ENCODE results near the gene ARRB1.

Gene ARRB1

DNA sequence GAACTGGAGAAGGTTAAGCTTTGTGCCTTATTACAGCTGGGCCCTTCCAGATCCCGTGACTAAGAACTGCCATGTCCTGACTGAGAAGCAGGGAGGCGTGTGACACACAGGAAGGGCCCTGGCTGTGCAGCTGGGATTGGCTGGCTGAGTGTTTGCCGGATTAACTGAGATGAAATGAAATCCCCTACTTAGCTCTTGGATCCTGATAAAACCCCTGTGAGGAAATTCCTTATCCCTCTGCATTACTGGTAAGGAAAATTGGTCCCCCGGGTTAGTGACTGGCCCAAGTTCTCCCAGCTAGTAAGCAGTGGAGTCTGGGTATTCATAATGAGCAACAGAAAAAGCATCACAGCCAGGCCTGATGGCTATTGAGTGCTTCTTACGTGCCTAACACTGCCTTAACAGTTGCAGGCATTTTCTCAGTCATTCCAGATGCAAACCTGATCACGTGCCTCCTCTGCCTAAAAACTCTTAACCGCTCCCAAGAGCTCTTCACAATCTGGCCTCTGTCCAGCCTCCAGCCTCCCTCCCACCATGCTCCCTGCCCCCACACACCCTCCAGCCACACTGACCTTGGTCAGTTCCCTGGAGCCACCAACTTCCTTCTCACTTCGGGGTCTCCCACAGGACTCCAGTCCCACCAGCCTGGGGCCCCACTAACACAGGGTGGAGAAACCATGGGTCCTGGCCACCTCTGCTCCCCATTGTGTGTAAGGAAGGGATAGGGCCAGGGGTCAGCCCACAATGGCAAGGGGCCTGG lies 37.8 kb downstream of the ARRB1 start:
- H3K4me3 ChIP-seq (ENCODE audit: control insufficient read depth, low read depth, low read length) = no peak overlapping the region
- TF ChIP-seq, protein P1, sequence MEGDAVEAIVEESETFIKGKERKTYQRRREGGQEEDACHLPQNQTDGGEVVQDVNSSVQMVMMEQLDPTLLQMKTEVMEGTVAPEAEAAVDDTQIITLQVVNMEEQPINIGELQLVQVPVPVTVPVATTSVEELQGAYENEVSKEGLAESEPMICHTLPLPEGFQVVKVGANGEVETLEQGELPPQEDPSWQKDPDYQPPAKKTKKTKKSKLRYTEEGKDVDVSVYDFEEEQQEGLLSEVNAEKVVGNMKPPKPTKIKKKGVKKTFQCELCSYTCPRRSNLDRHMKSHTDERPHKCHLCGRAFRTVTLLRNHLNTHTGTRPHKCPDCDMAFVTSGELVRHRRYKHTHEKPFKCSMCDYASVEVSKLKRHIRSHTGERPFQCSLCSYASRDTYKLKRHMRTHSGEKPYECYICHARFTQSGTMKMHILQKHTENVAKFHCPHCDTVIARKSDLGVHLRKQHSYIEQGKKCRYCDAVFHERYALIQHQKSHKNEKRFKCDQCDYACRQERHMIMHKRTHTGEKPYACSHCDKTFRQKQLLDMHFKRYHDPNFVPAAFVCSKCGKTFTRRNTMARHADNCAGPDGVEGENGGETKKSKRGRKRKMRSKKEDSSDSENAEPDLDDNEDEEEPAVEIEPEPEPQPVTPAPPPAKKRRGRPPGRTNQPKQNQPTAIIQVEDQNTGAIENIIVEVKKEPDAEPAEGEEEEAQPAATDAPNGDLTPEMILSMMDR (conservative IDR thresholded peaks at IDR 0.05; ENCODE audit: control insufficient read depth, insufficient read depth, low read depth, low read length) = no peak
- peak; percentile 86 for DNase-seq (ENCODE audit: low read depth)

DNA sequence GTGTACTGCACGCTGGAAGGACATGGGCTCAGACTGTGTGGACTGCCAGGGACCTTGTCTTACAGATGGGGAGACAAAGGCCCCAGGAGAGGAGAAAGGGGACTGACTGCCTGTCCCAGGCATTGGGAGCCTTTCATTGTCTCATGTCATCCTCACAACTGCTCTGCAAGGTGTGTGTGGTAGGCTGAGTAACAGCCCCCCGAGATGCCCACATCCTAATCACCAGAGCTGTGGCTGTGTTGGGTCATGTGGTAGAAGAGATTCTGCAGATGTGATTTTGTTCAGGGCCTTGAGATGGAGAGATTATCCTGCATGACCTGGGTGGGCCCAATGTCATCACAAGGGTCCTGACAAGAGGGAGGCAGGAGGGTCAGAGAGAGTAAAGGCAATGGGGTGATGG lies 39.1 kb downstream of the ARRB1 start:
- no peak overlapping the region for H3K4me3 ChIP-seq (ENCODE audit: control insufficient read depth, low read depth, low read length)
- TF ChIP-seq, protein P1 (conservative IDR thresholded peaks at IDR 0.05; ENCODE audit: control insufficient read depth, insufficient read depth, low read depth, low read length) = no peak
- DNase-seq (ENCODE audit: low read depth) = no peak

DNA sequence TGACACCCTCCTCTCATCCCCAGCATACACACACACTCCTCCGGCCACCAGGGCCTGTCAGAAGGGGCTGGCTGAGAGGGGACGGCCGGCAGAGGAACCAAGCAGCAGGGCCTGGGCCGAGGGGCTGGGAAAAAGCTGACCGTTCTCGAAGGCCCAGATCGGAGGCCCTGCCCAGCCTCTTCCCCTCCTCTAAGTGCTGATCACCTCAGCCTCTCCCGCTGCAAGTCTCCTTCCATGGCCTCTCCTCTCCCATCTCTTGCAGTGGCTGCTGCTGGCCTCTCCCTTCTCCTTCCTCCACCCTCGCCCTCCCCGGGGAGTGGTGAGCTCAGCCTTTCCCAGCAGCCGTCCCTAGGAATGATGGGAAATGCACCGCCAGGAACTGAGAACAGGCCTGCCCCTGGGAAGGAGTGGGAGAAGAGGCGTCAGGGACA lies 39.6 kb downstream of the ARRB1 start:
- peak; percentile 83 for DNase-seq (ENCODE audit: low read depth)
- TF ChIP-seq, protein P1 (conservative IDR thresholded peaks at IDR 0.05; ENCODE audit: control insufficient read depth, insufficient read depth, low read depth, low read length) = no peak
- H3K4me3 ChIP-seq (ENCODE audit: control insufficient read depth, low read depth, low read length) = peak overlapping the region; percentile 40

DNA sequence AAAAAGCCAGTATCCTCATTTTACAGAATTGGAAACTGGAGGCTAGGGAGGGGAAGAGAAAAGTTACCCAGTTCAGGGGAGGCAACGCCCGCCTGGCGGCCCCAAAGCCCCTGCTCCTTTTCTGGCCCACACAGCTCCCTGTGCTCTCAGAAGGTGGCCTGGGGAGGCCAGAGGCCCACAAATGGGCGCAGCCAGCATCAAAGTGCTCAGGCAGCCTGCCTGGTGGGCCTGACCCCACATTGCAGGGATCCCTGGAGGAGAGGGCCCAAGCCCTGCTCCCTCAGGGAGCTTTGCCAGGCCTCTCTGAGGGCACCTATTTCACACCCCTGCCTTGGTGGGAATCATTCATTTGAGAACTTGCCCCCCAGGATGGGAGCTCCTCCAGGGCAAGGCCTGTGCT lies 42.5 kb downstream of the ARRB1 start:
- DNase-seq (ENCODE audit: low read depth) = no peak
- TF ChIP-seq, protein P1 (conservative IDR thresholded peaks at IDR 0.05; ENCODE audit: control insufficient read depth, insufficient read depth, low read depth, low read length) = no peak
- no peak overlapping the region for H3K4me3 ChIP-seq (ENCODE audit: control insufficient read depth, low read depth, low read length)

DNA sequence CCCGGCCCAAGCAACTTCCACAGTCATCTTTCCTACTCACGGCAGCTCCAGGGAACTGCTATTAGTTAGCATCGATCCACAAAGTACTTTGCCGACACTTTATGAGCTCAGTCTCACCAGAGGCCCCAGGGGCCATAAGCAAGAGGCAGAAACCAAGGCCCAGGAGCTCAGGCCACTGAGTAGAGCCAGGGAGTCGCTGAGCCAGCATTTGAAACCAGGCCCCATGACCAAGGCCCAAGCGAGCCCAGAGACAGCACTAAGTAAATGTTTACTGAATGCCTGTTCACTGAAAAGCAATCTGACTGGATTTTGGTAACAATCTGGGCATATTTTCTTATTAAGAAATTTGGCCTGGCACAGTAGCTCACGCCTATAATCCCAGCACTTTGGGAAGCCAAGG lies 43.3 kb downstream of the ARRB1 start:
- no peak overlapping the region for H3K4me3 ChIP-seq (ENCODE audit: control insufficient read depth, low read depth, low read length)
- TF ChIP-seq, protein P1 (conservative IDR thresholded peaks at IDR 0.05; ENCODE audit: control insufficient read depth, insufficient read depth, low read depth, low read length) = no peak
- no peak for DNase-seq (ENCODE audit: low read depth)

DNA sequence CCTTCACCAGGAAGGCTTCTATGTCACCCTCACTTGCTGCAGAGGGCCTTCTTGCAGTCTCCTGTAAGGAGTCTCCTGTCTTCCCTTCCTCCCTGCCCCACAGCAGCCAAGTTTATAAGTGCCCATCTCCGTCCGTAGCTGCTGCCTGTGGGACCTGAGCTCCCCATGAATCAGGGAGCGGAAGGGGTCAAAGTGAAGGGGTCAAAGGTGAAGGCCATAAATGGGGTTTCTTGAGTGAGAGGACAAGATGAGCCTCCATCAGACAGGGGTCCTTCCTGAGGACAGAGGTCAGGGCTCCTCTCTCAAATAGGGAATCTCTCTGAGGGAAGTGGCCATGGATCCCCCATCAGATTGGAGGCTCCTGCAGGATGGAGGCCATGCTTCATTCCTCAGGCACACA lies 44.4 kb downstream of the ARRB1 start:
- H3K4me3 ChIP-seq (ENCODE audit: control insufficient read depth, low read depth, low read length) = no peak overlapping the region
- no peak for DNase-seq (ENCODE audit: low read depth)
- TF ChIP-seq, protein P1 (conservative IDR thresholded peaks at IDR 0.05; ENCODE audit: control insufficient read depth, insufficient read depth, low read depth, low read length) = no peak

Data from fibroblast of mammary gland (primary cell).